Prostate gland (tissue), 2 donors: ENCODE data around the gene TMEM185B. TPM values are rescaled to one million over a fixed set of nuclear protein-coding genes. Genes with fewer than 3 reads are reported as not detected.

Source experiments
- DNase-seq: peaks from one replicate; pipeline ENCODE4 v3.0.0-alpha.2; 2019; ENCODE audit warnings: low spot score
- H3K27ac ChIP-seq, 2 donors: fragments of 200-600 bp; sonication (generic); 2 replicates each; pipeline ENCODE4 v1.5.1; 2017 to 2019
- H3K27me3 ChIP-seq: fragments of 200-600 bp; sonication (generic); replicated peaks from 2 replicates; pipeline ENCODE4 v1.5.1; 2019; ENCODE audit not compliant: insufficient read depth
- H3K36me3 ChIP-seq, 2 donors: fragments of 200-600 bp; sonication (generic); 1 replicate in 1 of 2; 2 replicates in 1 of 2; pipeline versions ENCODE4 v1.5.1 to v1.8.1; 2017 to 2019
- H3K4me1 ChIP-seq: fragments of 200-600 bp; sonication (generic); replicated peaks from 2 replicates; pipeline ENCODE4 v1.5.1; 2019
- H3K4me3 ChIP-seq, 2 donors: fragments of 200-600 bp; sonication (generic); 2 replicates each; pipeline ENCODE4 v1.5.1; 2017 to 2019
- H3K9me3 ChIP-seq: fragments of 200-600 bp; sonication (generic); 2 replicates; pipeline ENCODE4 v1.5.1; 2017
- CTCF ChIP-seq, 4 experiments: fragments of 200-600 bp in 2 of 4; fragments of 450-650 bp in 2 of 4; sonication (generic) in 2 of 4; IDR thresholded peaks; 1 replicate in 3 of 4; 2 replicates in 1 of 4; pipeline ENCODE4 v1.5.1; 2016 to 2019; ENCODE audit warnings: antibody characterized with exemption in 4 of 4, mild to moderate bottlenecking in 2 of 4, moderate library complexity in 2 of 4
- POLR2A ChIP-seq: fragments of 450-650 bp; IDR thresholded peaks from one replicate; pipeline ENCODE4 v1.6.1; 2016; ENCODE audit warnings: antibody characterized with exemption, mild to moderate bottlenecking
- POLR2AphosphoS5 ChIP-seq: sonication (generic); formaldehyde crosslinking; IDR thresholded peaks from one replicate; pipeline ENCODE4 v1.6.1; 2017; ENCODE audit warnings: antibody characterized with exemption
- WGBS: methylation state at CpG from one replicate; pipeline ENCODE4 v1.1.5; 2018; 5-methylcytosine and 5-hydroxymethylcytosine counted together
- intact Hi-C: fragments of 100-400 bp; cut with DNase I; formaldehyde crosslinking; loops from one replicate; pipeline ENCODE4 v1.14.2; 2022
- total RNA-seq, 2 donors: library from RNA; depleted of rRNA; stranded (reverse); fragments of >200 nt; gene quantifications; one replicate each; pipeline ENCODE4 v1.1.0, GENCODE V29; 2016

TMEM185B gene
- total RNA-seq, 2 donors from 2014 or later: 53.7 to 72.3 TPM

DNA sequence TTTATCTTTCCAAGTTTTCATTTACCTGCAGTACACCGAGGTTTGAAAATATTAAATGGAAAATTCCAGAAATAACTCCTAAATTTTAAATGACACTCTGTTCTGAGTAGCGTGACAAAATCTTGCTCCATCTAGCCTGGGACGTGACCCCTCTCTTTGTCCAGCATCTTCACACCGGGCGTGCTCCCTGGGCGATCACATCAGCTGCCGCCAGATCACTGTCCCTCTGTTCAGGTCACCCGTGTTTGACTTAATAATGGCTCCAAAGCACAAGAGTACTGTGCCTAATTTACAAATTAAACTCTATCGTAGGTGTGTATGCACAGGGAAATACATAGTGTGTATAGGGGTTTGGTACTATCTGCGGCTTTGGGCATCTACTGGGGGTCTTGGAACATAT, 6.1 kb upstream of the TMEM185B start:
- Histone ChIP-seq H3K4me1 (peaks cover 1% of the 10 kb centered on the region), H3K27ac (no peak overlapping the region), H3K36me3 (no peaks in the 10 kb centered on the region), H3K4me3 (no peak overlapping the region), H3K27me3 (no peaks in the 10 kb centered on the region), H3K9me3 (no peaks in the 10 kb centered on the region)
- intact Hi-C loops: no loop called here
- TF ChIP-seq CTCF (IDR thresholded peaks at IDR 0.05) (no peak), POLR2A (no peak), POLR2AphosphoS5 (no peak)
- no peak for DNase-seq
- 82% methylated on average over 10 of the region's 10 CpGs for WGBS

DNA sequence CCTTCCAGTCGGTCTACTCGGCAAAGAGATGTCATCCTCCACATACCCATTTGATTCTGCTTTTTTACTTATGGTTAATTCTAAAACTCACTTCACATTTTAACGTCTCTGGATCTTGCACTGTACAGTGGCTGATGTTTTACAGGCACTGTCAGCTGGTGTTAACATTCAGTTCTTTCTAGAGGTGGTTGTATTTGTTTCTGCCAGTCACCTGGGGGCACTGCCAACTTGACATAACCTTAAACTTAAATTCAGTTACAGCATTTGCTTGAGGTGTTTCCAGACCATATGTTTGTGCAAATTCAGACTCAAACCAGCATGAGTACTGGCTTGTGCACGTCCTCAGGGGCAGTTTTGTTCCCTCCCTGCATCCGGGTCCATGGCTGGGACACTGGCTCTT, 5.3 kb upstream of the TMEM185B start:
- Histone ChIP-seq H3K27me3 (no peaks in the 10 kb centered on the region), H3K4me1 (peaks cover 5% of the 10 kb centered on the region), H3K36me3 (no peaks in the 10 kb centered on the region), H3K9me3 (no peaks in the 10 kb centered on the region), H3K4me3 (no peak overlapping the region), H3K27ac (no peak overlapping the region)
- TF ChIP-seq POLR2A (no peak), POLR2AphosphoS5 (peak; percentile 46), CTCF (IDR thresholded peaks at IDR 0.05) (peak in 2 of 4 experiments; percentile 14 to 17)
- DNase-seq: peak; percentile 46
- WGBS: 38% methylated on average over 5 of the region's 5 CpGs
- intact Hi-C loops: no loop called here

GRCh38 chr2:120227111-120227991, 4.2 kb upstream of the TMEM185B start:
- H3K27me3 ChIP-seq: no peaks in the 10 kb centered on the region
- intact Hi-C loops: no loop called here

GRCh38 chr2:120226316-120226715, 3.1 kb upstream of the TMEM185B start:
- WGBS: 91% methylated on average over 9 of the region's 9 CpGs
- H3K9me3 ChIP-seq: no peaks in the 10 kb centered on the region
- H3K4me1 ChIP-seq: peaks cover 5% of the 10 kb centered on the region
- no peak for TF ChIP-seq POLR2A
- no peak for TF ChIP-seq POLR2AphosphoS5
- no peak for TF ChIP-seq CTCF (IDR thresholded peaks at IDR 0.05)
- DNase-seq: no peak
- no peak overlapping the region for H3K4me3 ChIP-seq
- H3K36me3 ChIP-seq: no peaks in the 10 kb centered on the region
- H3K27ac ChIP-seq: no peak overlapping the region
- no peaks in the 10 kb centered on the region for H3K27me3 ChIP-seq
- intact Hi-C loops: no loop called here

More at GRCh38 chr2:120227111-120227991, 4.2 kb upstream of the TMEM185B start:
- Histone ChIP-seq H3K27ac (no peak overlapping the region), H3K9me3 (no peaks in the 10 kb centered on the region), H3K36me3 (no peaks in the 10 kb centered on the region), H3K4me3 (no peak overlapping the region), H3K4me1 (peaks cover 5% of the 10 kb centered on the region)
- DNase-seq: no peak
- whole genome bisulfite sequencing: 81% methylated on average over 16 of the region's 16 CpGs
- TF ChIP-seq POLR2AphosphoS5 (no peak), CTCF (IDR thresholded peaks at IDR 0.05) (no peak), POLR2A (no peak)
